Testis (tissue), 2 donors: Measurements from ENCODE around the gene ZNF85.
"Not testable (repeated sequence)": the region's sequence is repeated elsewhere in the genome, so short reads cannot be mapped to it uniquely, and the experiment has no call there.

Experiments
- POLR2A ChIP-seq: fragments of 450-650 bp; IDR thresholded peaks from one replicate; pipeline ENCODE4 v1.6.1; 2017; ENCODE audit warnings: antibody characterized with exemption, mild to moderate bottlenecking, moderate library complexity
- TF ChIP-seq, protein P1 (sequence below), 3 experiments: fragments of 450-650 bp in 2 of 3; fragments of 200-600 bp in 1 of 3; sonication (generic) in 1 of 3; IDR thresholded peaks; one replicate each; pipeline ENCODE4 v1.5.1; 2016 to 2019; ENCODE audit warnings: antibody characterized with exemption in 3 of 3, mild to moderate bottlenecking in 2 of 3, moderate library complexity in 1 of 3

GRCh38 chr19:20952561-20953095 is 29.6 kb downstream of the ZNF85 start:
- TF ChIP-seq, protein P1, sequence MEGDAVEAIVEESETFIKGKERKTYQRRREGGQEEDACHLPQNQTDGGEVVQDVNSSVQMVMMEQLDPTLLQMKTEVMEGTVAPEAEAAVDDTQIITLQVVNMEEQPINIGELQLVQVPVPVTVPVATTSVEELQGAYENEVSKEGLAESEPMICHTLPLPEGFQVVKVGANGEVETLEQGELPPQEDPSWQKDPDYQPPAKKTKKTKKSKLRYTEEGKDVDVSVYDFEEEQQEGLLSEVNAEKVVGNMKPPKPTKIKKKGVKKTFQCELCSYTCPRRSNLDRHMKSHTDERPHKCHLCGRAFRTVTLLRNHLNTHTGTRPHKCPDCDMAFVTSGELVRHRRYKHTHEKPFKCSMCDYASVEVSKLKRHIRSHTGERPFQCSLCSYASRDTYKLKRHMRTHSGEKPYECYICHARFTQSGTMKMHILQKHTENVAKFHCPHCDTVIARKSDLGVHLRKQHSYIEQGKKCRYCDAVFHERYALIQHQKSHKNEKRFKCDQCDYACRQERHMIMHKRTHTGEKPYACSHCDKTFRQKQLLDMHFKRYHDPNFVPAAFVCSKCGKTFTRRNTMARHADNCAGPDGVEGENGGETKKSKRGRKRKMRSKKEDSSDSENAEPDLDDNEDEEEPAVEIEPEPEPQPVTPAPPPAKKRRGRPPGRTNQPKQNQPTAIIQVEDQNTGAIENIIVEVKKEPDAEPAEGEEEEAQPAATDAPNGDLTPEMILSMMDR (IDR thresholded peaks at IDR 0.05) = not testable (repeated sequence)
- TF ChIP-seq POLR2A = not testable (repeated sequence)
